ENCODE data around the gene MMP28.

MMP28 gene

GRCh38 chr17:35716897-35717465 is 78.5 kb downstream of the MMP28 start:
- DNase-seq, result no peak

GRCh38 chr17:35716173-35716572 is 79.3 kb downstream of the MMP28 start:
- no peak for DNase-seq
